T-helper 17 cell (primary cell): ENCODE measurements around the gene TM2D3. TPM values are rescaled to one million over a fixed set of nuclear protein-coding genes. Genes with fewer than 3 reads are reported as not detected.

Source experiments
- ATAC-seq: fragments of 150-1000 bp; cut with Tn5 transposase; 2 replicates; pipeline ENCODE4 v1.10.0; 2021; ENCODE audit warnings: mild to moderate bottlenecking, moderate library complexity
- DNase-seq, 3 donors: peaks; one replicate each; pipeline versions ENCODE4 v3.0.0 to v3.0.0-alpha.2; 2020 to 2021
- H3K9me3 ChIP-seq: one replicate; pipeline ENCODE4 v1.7.0; 2013; ENCODE audit warnings: low read length, mild to moderate bottlenecking; ENCODE audit not compliant: control insufficient read depth, poor library complexity, severe bottlenecking
- H3K27ac Mint-ChIP-seq: one replicate; pipeline ENCODE4 v1.8.0; 2022; ENCODE audit warnings: mild to moderate bottlenecking, moderate library complexity, mixed read lengths
- H3K27me3 Mint-ChIP-seq: one replicate; pipeline ENCODE4 v1.8.0; 2022; ENCODE audit warnings: mixed read lengths
- H3K36me3 Mint-ChIP-seq: one replicate; pipeline ENCODE4 v1.8.0; 2022; ENCODE audit warnings: low read depth, mixed read lengths
- H3K4me1 Mint-ChIP-seq: one replicate; pipeline ENCODE4 v1.8.0; 2022; ENCODE audit warnings: mild to moderate bottlenecking, mixed read lengths
- H3K4me3 Mint-ChIP-seq: one replicate; pipeline ENCODE4 v1.8.0; 2022; ENCODE audit warnings: mild to moderate bottlenecking, moderate library complexity, mixed read lengths
- total RNA-seq, 4 donors: library from RNA in 2 of 4; stranded (reverse) in 2 of 4; gene quantifications; one replicate each; pipeline ENCODE4 v1.2.3 and lab custom pipeline; 2022 to 2026

TM2D3 gene
- total RNA-seq, 2 donors from 2014 or later: 66.0 to 91.0 TPM

GRCh38 chr15:101615414-101615985 is 36.7 kb downstream of the TM2D3 start:
- Mint-ChIP-seq H3K4me3 (no peak overlapping the region), H3K27me3 (no peaks in the 10 kb centered on the region), H3K36me3 (no peaks in the 10 kb centered on the region), H3K27ac (no peak overlapping the region), H3K4me1 (peaks cover 10% of the 10 kb centered on the region)
- no peaks in the 10 kb centered on the region for H3K9me3 ChIP-seq
- DNase-seq (no peak), ATAC-seq (no peak)

GRCh38 chr15:101614761-101615160 is 37.4 kb downstream of the TM2D3 start:
- Mint-ChIP-seq H3K4me3 (no peak overlapping the region), H3K27me3 (no peaks in the 10 kb centered on the region), H3K4me1 (peaks cover 10% of the 10 kb centered on the region), H3K27ac (no peak overlapping the region), H3K36me3 (no peaks in the 10 kb centered on the region)
- DNase-seq (no peak), ATAC-seq (no peak)
- no peaks in the 10 kb centered on the region for H3K9me3 ChIP-seq

GRCh38 chr15:101614001-101614585 is 38.1 kb downstream of the TM2D3 start:
- Mint-ChIP-seq H3K27me3 (no peaks in the 10 kb centered on the region), H3K4me3 (no peak overlapping the region), H3K27ac (no peak overlapping the region), H3K4me1 (peaks cover 10% of the 10 kb centered on the region), H3K36me3 (no peaks in the 10 kb centered on the region)
- ATAC-seq: no peak
- DNase-seq: no peak
- H3K9me3 ChIP-seq: no peaks in the 10 kb centered on the region

- no peaks in the 10 kb centered on the region for H3K9me3 ChIP-seq
- no peak for DNase-seq
- no peaks in the 10 kb centered on the region for H3K27me3 Mint-ChIP-seq
- H3K36me3 Mint-ChIP-seq: no peaks in the 10 kb centered on the region
- peaks cover 10% of the 10 kb centered on the region for H3K4me1 Mint-ChIP-seq
- no peak overlapping the region for H3K27ac Mint-ChIP-seq
- no peak overlapping the region for H3K4me3 Mint-ChIP-seq
- ATAC-seq: no peak
These were observed 38.8 kb downstream of the TM2D3 start for GRCh38 chr15:101613130-101614000.

- H3K27me3 Mint-ChIP-seq: no peaks in the 10 kb centered on the region
These were observed 39.5 kb downstream of the TM2D3 start for GRCh38 chr15:101612676-101613075.

GRCh38 chr15:101611580-101612299 is 40.4 kb downstream of the TM2D3 start:
- no peak for DNase-seq
- no peaks in the 10 kb centered on the region for H3K36me3 Mint-ChIP-seq
- H3K9me3 ChIP-seq: no peaks in the 10 kb centered on the region
- H3K27ac Mint-ChIP-seq: no peak overlapping the region
- H3K4me1 Mint-ChIP-seq: peaks cover 6% of the 10 kb centered on the region
- H3K4me3 Mint-ChIP-seq: no peak overlapping the region
- H3K27me3 Mint-ChIP-seq: no peaks in the 10 kb centered on the region
- ATAC-seq: no peak

More at GRCh38 chr15:101612676-101613075, 39.5 kb downstream of the TM2D3 start:
- ATAC-seq: no peak
- no peaks in the 10 kb centered on the region for H3K9me3 ChIP-seq
- Mint-ChIP-seq H3K36me3 (no peaks in the 10 kb centered on the region), H3K4me3 (no peak overlapping the region), H3K4me1 (peaks cover 10% of the 10 kb centered on the region), H3K27ac (no peak overlapping the region)
- no peak for DNase-seq

- Mint-ChIP-seq H3K27ac (no peak overlapping the region), H3K4me3 (no peak overlapping the region), H3K27me3 (no peaks in the 10 kb centered on the region), H3K36me3 (no peaks in the 10 kb centered on the region), H3K4me1 (peaks cover 2% of the 10 kb centered on the region)
- no peaks in the 10 kb centered on the region for H3K9me3 ChIP-seq
- DNase-seq: no peak
- ATAC-seq: no peak
These were observed 41.2 kb downstream of the TM2D3 start for GRCh38 chr15:101611007-101611406.

- no peaks in the 10 kb centered on the region for H3K9me3 ChIP-seq
- Mint-ChIP-seq H3K4me1 (no peaks in the 10 kb centered on the region), H3K4me3 (no peak overlapping the region), H3K27ac (no peak overlapping the region), H3K36me3 (no peaks in the 10 kb centered on the region), H3K27me3 (no peaks in the 10 kb centered on the region)
- ATAC-seq: no peak
- no peak for DNase-seq
These were observed 41.6 kb downstream of the TM2D3 start for GRCh38 chr15:101610611-101611000.

GRCh38 chr15:101609742-101610610 is 42.2 kb downstream of the TM2D3 start:
- H3K27ac Mint-ChIP-seq: no peak overlapping the region
- H3K9me3 ChIP-seq: no peaks in the 10 kb centered on the region
- ATAC-seq (no peak), DNase-seq (no peak)
- no peak overlapping the region for H3K4me3 Mint-ChIP-seq
- peaks cover under 1% of the 10 kb centered on the region for H3K27me3 Mint-ChIP-seq
- H3K36me3 Mint-ChIP-seq: no peaks in the 10 kb centered on the region
- no peaks in the 10 kb centered on the region for H3K4me1 Mint-ChIP-seq

GRCh38 chr15:101608201-101608600 is 44.0 kb downstream of the TM2D3 start:
- Mint-ChIP-seq H3K27ac (no peak overlapping the region), H3K4me1 (no peaks in the 10 kb centered on the region)
- ATAC-seq: no peak

GRCh38 chr15:101607108-101607507 is 45.1 kb downstream of the TM2D3 start:
- H3K27me3 Mint-ChIP-seq: peaks cover 25% of the 10 kb centered on the region
- no peak for ATAC-seq
- DNase-seq: no peak
- no peaks in the 10 kb centered on the region for H3K9me3 ChIP-seq
- H3K36me3 Mint-ChIP-seq: peaks cover 3% of the 10 kb centered on the region
- H3K4me3 Mint-ChIP-seq: no peak overlapping the region
- no peaks in the 10 kb centered on the region for H3K4me1 Mint-ChIP-seq
- H3K27ac Mint-ChIP-seq: no peak overlapping the region

More at GRCh38 chr15:101608201-101608600, 44.0 kb downstream of the TM2D3 start:
- DNase-seq: no peak
- Mint-ChIP-seq H3K4me3 (no peak overlapping the region), H3K36me3 (no peaks in the 10 kb centered on the region), H3K27me3 (peaks cover 18% of the 10 kb centered on the region)
- H3K9me3 ChIP-seq: no peaks in the 10 kb centered on the region

- Mint-ChIP-seq H3K4me3 (no peak overlapping the region), H3K36me3 (peaks cover 7% of the 10 kb centered on the region), H3K27me3 (peaks cover 35% of the 10 kb centered on the region), H3K27ac (no peak overlapping the region), H3K4me1 (no peaks in the 10 kb centered on the region)
- H3K9me3 ChIP-seq: no peaks in the 10 kb centered on the region
- DNase-seq (no peak), ATAC-seq (no peak)
These were observed 47.9 kb downstream of the TM2D3 start for GRCh38 chr15:101604124-101604874.
